ENCODE measurements around the gene CDYL. TPM values are rescaled to one million over a fixed set of nuclear protein-coding genes. Genes with fewer than 3 reads are reported as not detected.
"Not testable (repeated sequence)": the region's sequence is repeated elsewhere in the genome, so short reads cannot be mapped to it uniquely, and the experiment has no call there.

Gene CDYL
- total RNA-seq, 5 donors from 2014 or later (not counting 1 experiment from before 2014, with no cell fraction given): 24.7 to 36.8 (median 30.2) TPM

GRCh38 chr6:5005038-5005433 lies 228.8 kb downstream of the CDYL start:
- H3K9me3 Mint-ChIP-seq; ATAC-seq (replicated peaks in 1 of 4); H3K27me3 ChIP-seq (replicated peaks in 1 of 2; ENCODE audit: control insufficient read depth in 2 of 2, extremely low read depth in 1 of 2, insufficient read depth in 2 of 2, low read length in 1 of 2); H3K27me3 Mint-ChIP-seq; POLR2A ChIA-PET; H3K9me3 ChIP-seq; H3K4me3 ChIP-seq (ENCODE audit: control insufficient read depth in 1 of 2, extremely low read depth in 1 of 2, low read length in 1 of 2); H3K27ac ChIP-seq (ENCODE audit: low read length); H3K36me3 ChIP-seq (ENCODE audit: control insufficient read depth in 2 of 2, extremely low read depth in 1 of 2, insufficient read depth in 1 of 2, low read length in 1 of 2); DNase-seq: not testable (repeated sequence)
- H3K4me1 ChIP-seq (ENCODE audit: control insufficient read depth in 1 of 2, extremely low read depth in 1 of 2, insufficient read depth in 2 of 2, low read length in 2 of 2): peaks cover 3 to 15% of the 10 kb centered on the region in 2 experiments
- H3K36me3 Mint-ChIP-seq: peaks cover 17% of the 10 kb centered on the region
- H3K27ac Mint-ChIP-seq: peak overlapping the region; percentile 93 to 96
- CTCF ChIA-PET: interaction anchor here in 1 of 2 donors (0.9 kb wide), 1 partner anchor 22 kb away, joined by 5 read pairs; no protein-coding TSS in a partner anchor
- H3K4me1 Mint-ChIP-seq: peaks cover 0 to 18% (median 14%) of the 10 kb centered on the region in 3 donors
- WGBS (ENCODE audit: insufficient coverage): 94% methylated on average over 2 of the region's 5 CpGs
- H3K4me3 Mint-ChIP-seq: peak overlapping the region; percentile 24 to 89 (median 86)

Other genes with a start within 250 kb of the CDYL start
- gene RPP40, start 227.6 kb downstream of the CDYL start, total RNA-seq: 1 to 10 TPM; 2.0 to 7.8 (median 4.8) TPM